SU-DHL-6 (cell line): ENCODE measurements around the gene TECRL.

Experiments used
- EZH2phosphoT487 ChIP-seq: fragments of 200-600 bp; sonication (generic), shearing (Covaris generic); conservative IDR thresholded peaks from 2 replicates; pipeline ENCODE4 v1.6.1; 2018; ENCODE audit warnings: mild to moderate bottlenecking, antibody characterized with exemption, low read length, moderate library complexity, mixed read lengths
- TF ChIP-seq, protein P1 (sequence below): fragments of 200-600 bp; sonication (generic); IDR thresholded peaks from one replicate; pipeline ENCODE4 v1.5.1; 2017; ENCODE audit warnings: antibody characterized with exemption, mild to moderate bottlenecking, low read length, moderate library complexity; ENCODE audit not compliant: insufficient read depth, poor library complexity, severe bottlenecking

DNA sequence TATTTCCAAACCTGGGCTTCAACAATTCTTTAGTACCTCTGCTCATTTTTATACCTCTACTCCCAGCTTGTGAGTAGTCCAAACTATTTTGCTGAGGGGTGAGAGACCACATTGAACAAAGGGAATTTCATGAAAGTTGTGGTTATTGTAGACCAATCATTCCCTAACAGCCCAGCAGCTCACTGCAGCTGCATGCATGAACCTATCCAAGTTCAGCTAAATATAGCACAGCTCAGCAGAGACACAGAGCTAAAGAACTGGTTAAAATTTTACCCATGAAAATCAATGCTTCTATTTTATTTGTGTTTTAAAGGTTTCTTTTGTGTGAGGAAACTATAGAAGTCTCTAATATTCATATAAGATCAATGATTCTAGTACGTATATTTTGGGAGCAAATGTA lies 82.7 kb downstream of the TECRL start:
- TF ChIP-seq, protein P1, sequence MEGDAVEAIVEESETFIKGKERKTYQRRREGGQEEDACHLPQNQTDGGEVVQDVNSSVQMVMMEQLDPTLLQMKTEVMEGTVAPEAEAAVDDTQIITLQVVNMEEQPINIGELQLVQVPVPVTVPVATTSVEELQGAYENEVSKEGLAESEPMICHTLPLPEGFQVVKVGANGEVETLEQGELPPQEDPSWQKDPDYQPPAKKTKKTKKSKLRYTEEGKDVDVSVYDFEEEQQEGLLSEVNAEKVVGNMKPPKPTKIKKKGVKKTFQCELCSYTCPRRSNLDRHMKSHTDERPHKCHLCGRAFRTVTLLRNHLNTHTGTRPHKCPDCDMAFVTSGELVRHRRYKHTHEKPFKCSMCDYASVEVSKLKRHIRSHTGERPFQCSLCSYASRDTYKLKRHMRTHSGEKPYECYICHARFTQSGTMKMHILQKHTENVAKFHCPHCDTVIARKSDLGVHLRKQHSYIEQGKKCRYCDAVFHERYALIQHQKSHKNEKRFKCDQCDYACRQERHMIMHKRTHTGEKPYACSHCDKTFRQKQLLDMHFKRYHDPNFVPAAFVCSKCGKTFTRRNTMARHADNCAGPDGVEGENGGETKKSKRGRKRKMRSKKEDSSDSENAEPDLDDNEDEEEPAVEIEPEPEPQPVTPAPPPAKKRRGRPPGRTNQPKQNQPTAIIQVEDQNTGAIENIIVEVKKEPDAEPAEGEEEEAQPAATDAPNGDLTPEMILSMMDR = no peak
- no peak for TF ChIP-seq EZH2phosphoT487
